AG08395 (cell line): Measurements from ENCODE around the gene HCN1.

Source experiments
- DNase-seq: peaks from one replicate; pipeline ENCODE4 v3.0.0; 2012; ENCODE audit warnings: mixed read lengths, low spot score

The HCN1 gene

GRCh38 chr5:45696206-45696836 is at the start of gene HCN1:
HCN1 (minus strand) TSS chr5:45696380.
- DNase-seq, result peak; percentile 78

GRCh38 chr5:45741110-45741509 is 44.9 kb upstream of the HCN1 start:
- no peak for DNase-seq

- DNase-seq, result no peak
Observed at GRCh38 chr5:45737153-45737552, 41.0 kb upstream of the HCN1 start.

- no peak for DNase-seq
Observed at GRCh38 chr5:45725537-45725936, 29.4 kb upstream of the HCN1 start.

GRCh38 chr5:45697201-45697600 is 1.0 kb upstream of the HCN1 start:
- DNase-seq, result no peak

GRCh38 chr5:45695804-45696156 is 400 bp downstream of the HCN1 start:
- DNase-seq, result no peak

- DNase-seq, result no peak
Observed at GRCh38 chr5:45694971-45695803, 993 bp downstream of the HCN1 start.

- DNase-seq, result no peak
Observed at GRCh38 chr5:45694255-45694814, 1.8 kb downstream of the HCN1 start.

- DNase-seq, result no peak
Observed at GRCh38 chr5:45692481-45692880, 3.7 kb downstream of the HCN1 start.

GRCh38 chr5:45691656-45692055 is 4.5 kb downstream of the HCN1 start:
- DNase-seq, result no peak

- no peak for DNase-seq
Observed at GRCh38 chr5:45687701-45688100, 8.5 kb downstream of the HCN1 start.

GRCh38 chr5:45686620-45687019 is 9.6 kb downstream of the HCN1 start:
- no peak for DNase-seq

GRCh38 chr5:45684118-45684517 is 12.1 kb downstream of the HCN1 start:
- DNase-seq, result no peak

GRCh38 chr5:45680950-45681349 is 15.2 kb downstream of the HCN1 start:
- no peak for DNase-seq

- DNase-seq, result no peak
Observed at GRCh38 chr5:45677524-45677923, 18.7 kb downstream of the HCN1 start.

GRCh38 chr5:45672271-45672670 is 23.9 kb downstream of the HCN1 start:
- DNase-seq, result no peak

GRCh38 chr5:45648744-45649143 is 47.4 kb downstream of the HCN1 start:
- no peak for DNase-seq

- DNase-seq, result no peak
Observed at GRCh38 chr5:45643056-45643455, 53.1 kb downstream of the HCN1 start.

GRCh38 chr5:45642370-45642769 is 53.8 kb downstream of the HCN1 start:
- no peak for DNase-seq

GRCh38 chr5:45639040-45639439 is 57.1 kb downstream of the HCN1 start:
- no peak for DNase-seq

GRCh38 chr5:45627076-45627656 is 69.0 kb downstream of the HCN1 start:
- no peak for DNase-seq

- no peak for DNase-seq
Observed at GRCh38 chr5:45623832-45624231, 72.3 kb downstream of the HCN1 start.

- DNase-seq, result no peak
Observed at GRCh38 chr5:45622365-45622764, 73.8 kb downstream of the HCN1 start.
